Left lung (tissue), 10 donors: ENCODE measurements around the gene INSYN1. TPM values are rescaled to one million over a fixed set of nuclear protein-coding genes. Genes with fewer than 3 reads are reported as not detected.
"Not testable (repeated sequence)": the region's sequence is repeated elsewhere in the genome, so short reads cannot be mapped to it uniquely, and the experiment has no call there.

Experiments used
- ATAC-seq: fragments of 200-7000 bp; cut with Tn5 transposase; one replicate; pipeline ENCODE4 v1.9.1; 2020; ENCODE audit warnings: moderate library complexity
- DNase-seq, 4 donors: peaks; one replicate each; pipeline ENCODE4 v3.0.0-alpha.2; 2013 to 2020
- H3K27ac ChIP-seq, 2 donors: fragments of 200-600 bp; sonication (generic) in 1 of 2; one replicate each; pipeline versions ENCODE4 v1.5.0 to v1.8.0; 2020 to 2021
- H3K27me3 ChIP-seq, 2 donors: fragments of 200-600 bp; sonication (generic) in 1 of 2; one replicate each; pipeline versions ENCODE4 v1.5.0 to v1.8.0; 2020 to 2021
- H3K36me3 ChIP-seq, 2 donors: fragments of 200-600 bp; sonication (generic) in 1 of 2; one replicate each; pipeline versions ENCODE4 v1.5.0 to v1.8.0; 2020 to 2021
- H3K4me1 ChIP-seq, 2 donors: fragments of 200-600 bp; one replicate each; pipeline ENCODE4 v1.8.0; 2021
- H3K4me3 ChIP-seq, 2 donors: fragments of 200-600 bp; sonication (generic) in 1 of 2; one replicate each; pipeline versions ENCODE4 v1.5.0 to v1.8.0; 2020 to 2021; ENCODE audit warnings: mild to moderate bottlenecking in 1 of 2
- H3K9me3 ChIP-seq, 2 donors: fragments of 200-600 bp; sonication (generic) in 1 of 2; one replicate each; pipeline versions ENCODE4 v1.5.0 to v1.8.0; 2020 to 2021
- CTCF ChIP-seq, 2 donors: fragments of 200-600 bp; sonication (generic) in 1 of 2; IDR thresholded peaks; one replicate each; pipeline versions ENCODE4 v1.5.0 to v1.8.0; 2021; ENCODE audit warnings: antibody characterized with exemption in 2 of 2
- intact Hi-C, 2 donors: fragments of 100-400 bp; cut with DNase I; formaldehyde crosslinking; loops; one replicate each; pipeline versions ENCODE4 v1.11.2 to v1.14.2; 2022
- polyA plus RNA-seq, 6 donors: library from polyadenylated mRNA; unstranded; fragments of 120-200 nt; gene quantifications; one replicate each; pipeline ENCODE4 v1.2.1, GENCODE V29; 2013; ENCODE audit not compliant: insufficient read length in 6 of 6
- total RNA-seq, 2 donors: library from RNA; stranded (reverse); fragmentation: NEBNext Ultra II Directional; extraction: Animal tissue kit (Norgen Biotek cat#: 25700); gene quantifications; one replicate each; pipeline ENCODE4 v1.2.1, GENCODE V29; 2021
- donor health status: DM: no; HTN: yes; CAD: no.
- donor health status: DM: no; HTN: no; CAD: no.

INSYN1 gene
- total and polyA plus RNA-seq, 8 donors: 2.8 to 40.7 (median 20.6) TPM

- H3K27ac ChIP-seq: no peak overlapping the region
Observed at GRCh38 chr15:73799466-73799865, 46.3 kb upstream of the INSYN1 start.

GRCh38 chr15:73797366-73798158, 44.4 kb upstream of the INSYN1 start:
- ATAC-seq: no peak
- intact Hi-C loops: no loop called here
- no peaks in the 10 kb centered on the region for H3K36me3 ChIP-seq
- no peaks in the 10 kb centered on the region for H3K27me3 ChIP-seq
- no peak overlapping the region for H3K4me3 ChIP-seq
- TF ChIP-seq CTCF (IDR thresholded peaks at IDR 0.05): no peak
- peaks cover 0 to 11% of the 10 kb centered on the region in 2 donors for H3K4me1 ChIP-seq
- no peak overlapping the region for H3K27ac ChIP-seq
- no peak for DNase-seq
- no peaks in the 10 kb centered on the region for H3K9me3 ChIP-seq

More at GRCh38 chr15:73799466-73799865, 46.3 kb upstream of the INSYN1 start:
- H3K27me3 ChIP-seq: no peaks in the 10 kb centered on the region
- DNase-seq (no peak), ATAC-seq (no peak)
- no peak for TF ChIP-seq CTCF (IDR thresholded peaks at IDR 0.05)
- peaks cover 0 to 11% of the 10 kb centered on the region in 2 donors for H3K4me1 ChIP-seq
- H3K36me3 ChIP-seq: no peaks in the 10 kb centered on the region
- no peak overlapping the region for H3K4me3 ChIP-seq
- intact Hi-C loops: no loop called here
- H3K9me3 ChIP-seq: no peaks in the 10 kb centered on the region

- Histone ChIP-seq H3K36me3 (no peaks in the 10 kb centered on the region), H3K27ac (no peak overlapping the region), H3K4me1 (peaks cover 0 to 7% of the 10 kb centered on the region in 2 donors), H3K4me3 (no peak overlapping the region), H3K9me3 (no peaks in the 10 kb centered on the region), H3K27me3 (no peaks in the 10 kb centered on the region)
- intact Hi-C loops: no loop called here
- DNase-seq (no peak), ATAC-seq (no peak)
- TF ChIP-seq CTCF (IDR thresholded peaks at IDR 0.05): no peak
Observed at GRCh38 chr15:73796331-73796831, 43.2 kb upstream of the INSYN1 start.

- Histone ChIP-seq H3K36me3 (no peaks in the 10 kb centered on the region), H3K27me3 (no peaks in the 10 kb centered on the region), H3K27ac (no peak overlapping the region), H3K9me3 (no peaks in the 10 kb centered on the region), H3K4me1 (no peaks in the 10 kb centered on the region), H3K4me3 (no peak overlapping the region)
- intact Hi-C loops: no loop called here
- no peak for TF ChIP-seq CTCF (IDR thresholded peaks at IDR 0.05)
- DNase-seq (peak in 1 of 4 donors; percentile 24), ATAC-seq (peak; percentile 76)
Observed at GRCh38 chr15:73794443-73795133, 41.4 kb upstream of the INSYN1 start.

- H3K9me3 ChIP-seq, H3K27ac ChIP-seq, H3K27me3 ChIP-seq, H3K36me3 ChIP-seq, intact Hi-C loops, DNase-seq, H3K4me3 ChIP-seq, ATAC-seq, H3K4me1 ChIP-seq: not testable (repeated sequence)
Observed at GRCh38 chr15:73792899-73793541, 39.9 kb upstream of the INSYN1 start.
